ENCODE results near the gene SYT9.

SYT9 gene

GRCh38 chr11:7471071-7471470 lies 219.4 kb downstream of the SYT9 start:
- no peak for DNase-seq (ENCODE audit: low read depth)

- DNase-seq (ENCODE audit: low read depth) = no peak
Measured at GRCh38 chr11:7473717-7474116, 222.0 kb downstream of the SYT9 start.

GRCh38 chr11:7480113-7480512 lies 228.4 kb downstream of the SYT9 start:
- no peak for DNase-seq (ENCODE audit: low read depth)

- no peak for DNase-seq (ENCODE audit: low read depth)
Measured at GRCh38 chr11:7484131-7484530, 232.4 kb downstream of the SYT9 start.

GRCh38 chr11:7484645-7485044 lies 232.9 kb downstream of the SYT9 start:
- no peak for DNase-seq (ENCODE audit: low read depth)

- no peak for DNase-seq (ENCODE audit: low read depth)
Measured at GRCh38 chr11:7485186-7486097, 233.7 kb downstream of the SYT9 start, which contains the start of gene OLFML1. Gene OLFML1, plus strand, starts transcription at chr11:7485506. Its CDS starts 370 bp downstream, at chr11:7485876.

- no peak for DNase-seq (ENCODE audit: low read depth)
Measured at GRCh38 chr11:7486098-7486780, 234.5 kb downstream of the SYT9 start.

GRCh38 chr11:7486781-7487140 lies 235.1 kb downstream of the SYT9 start:
- no peak for DNase-seq (ENCODE audit: low read depth)

GRCh38 chr11:7487360-7487759 lies 235.7 kb downstream of the SYT9 start:
- no peak for DNase-seq (ENCODE audit: low read depth)

- no peak for DNase-seq (ENCODE audit: low read depth)
Measured at GRCh38 chr11:7488681-7489080, 237.0 kb downstream of the SYT9 start.

- DNase-seq (ENCODE audit: low read depth) = no peak
Measured at GRCh38 chr11:7489376-7489775, 237.7 kb downstream of the SYT9 start.

GRCh38 chr11:7490054-7490453 lies 238.3 kb downstream of the SYT9 start:
- no peak for DNase-seq (ENCODE audit: low read depth)

- DNase-seq (ENCODE audit: low read depth) = no peak
Measured at GRCh38 chr11:7490535-7490934, 238.8 kb downstream of the SYT9 start.

GRCh38 chr11:7492253-7492652 lies 240.5 kb downstream of the SYT9 start:
- DNase-seq (ENCODE audit: low read depth) = no peak

GRCh38 chr11:7493670-7494069 lies 242.0 kb downstream of the SYT9 start:
- DNase-seq (ENCODE audit: low read depth) = no peak

- DNase-seq (ENCODE audit: low read depth) = no peak
Measured at GRCh38 chr11:7494086-7494745, 242.5 kb downstream of the SYT9 start.

GRCh38 chr11:7495882-7496551 lies 244.3 kb downstream of the SYT9 start:
- DNase-seq (ENCODE audit: low read depth) = no peak

- DNase-seq (ENCODE audit: low read depth) = no peak
Measured at GRCh38 chr11:7498193-7498592, 246.5 kb downstream of the SYT9 start.

GRCh38 chr11:7499081-7499480 lies 247.4 kb downstream of the SYT9 start:
- no peak for DNase-seq (ENCODE audit: low read depth)

- DNase-seq (ENCODE audit: low read depth) = no peak
Measured at GRCh38 chr11:7500251-7500650, 248.5 kb downstream of the SYT9 start.

- no peak for DNase-seq (ENCODE audit: low read depth)
Measured at GRCh38 chr11:7501251-7501650, 249.5 kb downstream of the SYT9 start.

GRCh38 chr11:7501894-7502293 lies 250.2 kb downstream of the SYT9 start:
- DNase-seq (ENCODE audit: low read depth) = no peak

Measured in activated T-cell treated with anti-CD3 and anti-CD28 coated beads for 48 hours (primary cell).